ENCODE data around the gene CD164L2.
A peak's percentile ranks its signal among the peaks of the same experiment; 100 is the strongest.

Gene CD164L2

GRCh38 chr1:27365372-27366112 is 17.6 kb downstream of the CD164L2 start:
- peak; percentile 88 for DNase-seq (ENCODE audit: insufficient read length, low spot score)
- FAIRE-seq = peak; percentile 76

- FAIRE-seq = no peak
- no peak for DNase-seq (ENCODE audit: insufficient read length, low spot score)
Observed at GRCh38 chr1:27364696-27365371, 18.3 kb downstream of the CD164L2 start.

- FAIRE-seq = no peak
- no peak for DNase-seq (ENCODE audit: insufficient read length, low spot score)
Observed at GRCh38 chr1:27363766-27364695, 19.1 kb downstream of the CD164L2 start.

GRCh38 chr1:27361553-27361952 is 21.6 kb downstream of the CD164L2 start:
- FAIRE-seq = no peak
- DNase-seq (ENCODE audit: insufficient read length, low spot score) = no peak

GRCh38 chr1:27361044-27361402 is 22.1 kb downstream of the CD164L2 start:
- FAIRE-seq = no peak
- no peak for DNase-seq (ENCODE audit: insufficient read length, low spot score)

GRCh38 chr1:27360159-27361043 is 22.7 kb downstream of the CD164L2 start:
- DNase-seq (ENCODE audit: insufficient read length, low spot score) (no peak), FAIRE-seq (no peak)

GRCh38 chr1:27359822-27360158 is 23.3 kb downstream of the CD164L2 start:
- DNase-seq (ENCODE audit: insufficient read length, low spot score) (no peak), FAIRE-seq (no peak)

- DNase-seq (ENCODE audit: insufficient read length, low spot score) (no peak), FAIRE-seq (no peak)
Observed at GRCh38 chr1:27358928-27359313, 24.2 kb downstream of the CD164L2 start.

GRCh38 chr1:27358038-27358927 is 24.9 kb downstream of the CD164L2 start:
- FAIRE-seq = no peak
- DNase-seq (ENCODE audit: insufficient read length, low spot score) = no peak

- FAIRE-seq (no peak), DNase-seq (ENCODE audit: insufficient read length, low spot score) (peak; percentile 64)
Observed at GRCh38 chr1:27357281-27358037, 25.7 kb downstream of the CD164L2 start.

GRCh38 chr1:27356619-27357280 is 26.4 kb downstream of the CD164L2 start:
- FAIRE-seq = no peak
- DNase-seq (ENCODE audit: insufficient read length, low spot score) = no peak

- no peak for DNase-seq (ENCODE audit: insufficient read length, low spot score)
- no peak for FAIRE-seq
Observed at GRCh38 chr1:27356277-27356618, 26.9 kb downstream of the CD164L2 start.

GRCh38 chr1:27355683-27356082 is 27.4 kb downstream of the CD164L2 start:
- no peak for DNase-seq (ENCODE audit: insufficient read length, low spot score)
- FAIRE-seq = no peak

- FAIRE-seq = no peak
Observed at GRCh38 chr1:27353629-27354028, 29.5 kb downstream of the CD164L2 start.

GRCh38 chr1:27353166-27353565 is 30.0 kb downstream of the CD164L2 start:
- FAIRE-seq (no peak), DNase-seq (ENCODE audit: insufficient read length, low spot score) (no peak)

More at GRCh38 chr1:27353629-27354028, 29.5 kb downstream of the CD164L2 start:
- no peak for DNase-seq (ENCODE audit: insufficient read length, low spot score)

- DNase-seq (ENCODE audit: insufficient read length, low spot score) (no peak), FAIRE-seq (no peak)
Observed at GRCh38 chr1:27351541-27352107, 31.5 kb downstream of the CD164L2 start.

- DNase-seq (ENCODE audit: insufficient read length, low spot score) (no peak), FAIRE-seq (no peak)
Observed at GRCh38 chr1:27350663-27351540, 32.2 kb downstream of the CD164L2 start.
